GM19025 (cell line): ENCODE results near the gene SLC38A10.

Experiments used
- ATAC-seq: cut with Tn5 transposase; IDR thresholded peaks from one replicate; pipeline ENCODE4 v1.9.1; 2021; ENCODE audit warnings: mild to moderate bottlenecking, low read depth, moderate library complexity; ENCODE audit not compliant: unreplicated experiment

SLC38A10 gene

GRCh38 chr17:81260641-81261040 is 34.5 kb downstream of the SLC38A10 start:
- no peak for ATAC-seq

DNA sequence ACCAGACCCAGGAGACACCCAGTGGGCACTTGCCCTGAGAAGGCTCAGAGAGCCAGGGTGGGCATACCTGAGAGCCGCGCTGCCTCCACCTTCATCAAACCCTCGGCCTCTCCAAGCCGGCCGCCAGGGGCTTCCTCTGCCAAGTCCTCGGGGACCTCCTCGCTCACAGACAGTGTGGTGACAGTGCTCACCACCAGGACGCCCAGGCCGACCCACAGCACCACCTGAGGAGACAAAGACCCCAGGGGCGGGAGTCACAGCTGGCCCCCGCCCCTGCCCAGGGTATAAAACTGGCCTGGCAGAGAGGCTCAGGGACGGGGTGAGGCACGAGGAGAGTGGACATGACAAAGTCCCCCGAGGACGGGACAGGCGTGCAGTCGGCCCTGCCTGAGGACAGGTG is 34.9 kb downstream of the SLC38A10 start:
- ATAC-seq = no peak

DNA sequence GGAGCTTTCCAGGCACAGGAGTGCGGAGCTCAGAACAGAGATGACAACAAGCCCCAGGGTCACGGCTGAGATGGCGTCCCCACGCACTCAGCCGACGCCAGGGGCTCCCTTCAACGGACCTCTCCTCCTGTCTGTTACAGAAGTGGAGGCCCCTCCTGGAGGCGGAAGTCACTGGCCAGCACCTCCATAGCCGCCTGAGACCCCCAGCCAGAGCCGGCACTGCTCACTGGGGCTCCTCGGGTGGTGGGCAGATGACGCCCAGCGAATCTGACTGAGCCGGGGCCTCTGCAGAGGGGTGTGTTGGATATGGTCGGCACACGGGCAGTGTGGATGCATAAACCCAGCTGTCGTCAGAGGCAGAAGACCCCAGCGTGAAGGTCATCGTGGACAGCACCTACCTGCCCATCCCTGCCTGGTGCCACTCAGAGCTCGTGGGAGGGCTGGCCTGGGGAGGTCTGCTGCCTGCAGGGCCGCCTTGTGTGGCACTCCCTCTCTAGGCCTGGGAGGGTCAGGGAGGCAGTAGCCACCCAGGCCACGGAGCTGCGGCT is 36.0 kb downstream of the SLC38A10 start:
- no peak for ATAC-seq

GRCh38 chr17:81258292-81258691 is 36.8 kb downstream of the SLC38A10 start:
- no peak for ATAC-seq

DNA sequence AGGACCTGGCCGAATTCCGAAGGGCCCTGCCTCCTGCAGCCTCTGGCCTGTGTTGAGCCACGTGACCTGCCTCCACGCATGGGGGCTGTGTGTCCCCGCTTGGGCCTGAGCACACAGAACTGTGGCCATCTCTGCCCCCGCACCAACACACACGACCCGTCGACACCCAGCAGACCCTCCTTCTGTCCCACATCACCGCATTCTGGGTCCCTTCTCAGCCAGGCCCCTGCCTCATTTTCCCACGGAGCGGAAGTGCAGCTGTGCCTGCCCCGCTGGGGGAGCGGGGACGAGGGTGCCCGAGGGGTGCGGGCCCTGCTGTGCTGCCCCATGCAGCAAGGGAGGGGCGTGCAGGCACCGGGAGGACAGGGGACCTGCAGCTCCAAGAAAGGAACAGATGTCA is 37.6 kb downstream of the SLC38A10 start:
- ATAC-seq = no peak

DNA sequence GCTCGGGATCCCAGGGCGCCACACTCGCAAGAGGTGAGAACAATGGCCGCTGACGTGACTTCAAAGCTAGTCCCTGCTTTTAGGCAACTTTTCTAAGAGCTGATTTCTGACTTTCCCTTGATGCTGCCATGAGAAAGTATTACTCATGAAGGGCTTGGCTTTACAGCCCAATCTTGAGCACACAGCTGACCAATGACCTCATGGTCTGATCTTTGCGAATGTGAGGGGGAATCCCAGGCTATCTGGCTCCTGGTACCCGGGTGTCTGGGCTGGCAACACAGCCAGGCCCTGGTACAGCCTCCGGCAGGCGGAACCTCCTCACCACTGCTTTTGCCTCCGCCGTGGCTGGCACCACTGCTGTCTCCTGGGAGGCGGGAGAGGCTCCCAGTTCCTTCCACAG is 38.5 kb downstream of the SLC38A10 start:
- ATAC-seq = no peak

- no peak for ATAC-seq
Measured at GRCh38 chr17:81254955-81255717, 40.0 kb downstream of the SLC38A10 start.

DNA sequence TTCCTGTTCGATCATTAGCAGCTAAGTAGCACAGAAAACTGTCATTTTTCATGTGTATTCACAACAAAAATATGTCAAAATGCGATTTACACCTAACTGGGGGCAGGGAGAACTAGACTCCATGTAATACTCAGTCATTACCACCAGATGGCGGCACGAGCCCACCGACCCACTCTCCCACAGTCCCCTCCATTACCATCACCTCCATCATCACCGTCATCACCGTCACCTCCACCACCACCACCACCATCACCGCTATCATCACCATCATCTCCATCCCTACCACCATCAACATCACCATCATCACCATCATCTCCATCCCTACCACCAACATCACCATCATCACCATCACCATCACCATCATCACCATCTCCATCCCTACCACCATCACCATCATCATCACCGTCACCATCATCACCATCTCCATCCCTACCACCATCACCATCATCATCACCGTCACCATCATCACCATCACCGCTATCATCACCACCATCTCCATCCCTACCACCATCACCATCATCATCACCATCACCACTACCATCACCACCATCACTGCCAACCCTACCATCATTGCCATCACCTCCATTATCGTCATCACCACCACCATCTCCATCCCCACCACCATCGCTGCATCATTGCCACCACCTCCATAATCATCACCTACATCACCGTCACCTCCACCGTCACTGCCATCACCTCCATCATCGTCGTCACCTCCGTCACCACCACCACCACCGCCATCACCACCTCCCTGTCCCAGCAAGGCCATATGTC is 41.6 kb downstream of the SLC38A10 start:
- no peak for ATAC-seq

DNA sequence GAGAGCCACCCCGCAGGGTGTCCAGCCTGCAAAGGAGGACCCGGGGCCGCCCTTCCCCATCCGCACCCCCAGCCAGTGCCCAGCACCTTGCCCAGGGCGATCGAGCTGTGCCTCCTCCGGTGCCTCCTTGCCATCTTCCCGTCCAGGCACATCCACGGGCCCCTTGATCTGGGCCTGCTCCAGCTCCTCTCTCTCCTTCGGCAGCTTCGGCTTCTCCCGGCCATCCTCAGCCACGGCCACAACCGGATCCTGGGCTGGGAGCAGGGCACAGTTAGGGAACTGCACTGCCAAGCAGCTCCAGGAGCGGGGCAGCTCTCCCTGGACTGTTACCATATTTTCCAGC is 42.1 kb downstream of the SLC38A10 start:
- no peak for ATAC-seq

GRCh38 chr17:81252326-81252986 is 42.7 kb downstream of the SLC38A10 start:
- ATAC-seq = no peak

- no peak for ATAC-seq
Measured at GRCh38 chr17:81251709-81252301, 43.3 kb downstream of the SLC38A10 start.

DNA sequence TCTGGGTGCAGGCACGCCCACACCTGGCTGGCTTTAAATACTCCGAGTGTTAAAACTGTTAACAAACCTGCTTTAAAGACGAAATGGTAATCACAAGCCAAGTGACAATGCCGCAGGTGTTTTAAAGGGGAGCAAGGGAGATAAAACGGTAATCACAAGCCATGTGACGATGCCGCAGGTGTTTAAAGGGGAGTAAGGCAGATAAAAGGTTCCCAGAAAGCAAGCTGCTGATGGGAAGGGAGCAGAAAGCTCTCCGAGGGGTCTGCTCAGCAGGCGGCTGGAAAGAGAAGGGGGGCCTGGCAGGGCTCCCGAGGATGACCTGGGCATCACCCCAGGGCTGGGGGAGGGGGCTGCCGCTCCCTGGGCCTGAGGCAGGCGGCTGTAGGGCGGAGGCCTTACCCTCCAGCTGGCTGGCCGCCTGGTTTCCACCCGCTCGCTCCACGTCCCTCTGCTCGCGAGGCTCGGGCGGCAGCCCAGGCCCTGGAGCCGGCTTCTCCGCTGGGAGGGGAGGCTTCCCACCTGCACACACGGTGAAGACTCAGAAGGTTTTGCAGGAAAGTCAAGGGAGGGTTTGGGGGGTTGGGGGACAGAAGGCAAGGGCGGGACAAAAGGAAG is 43.9 kb downstream of the SLC38A10 start:
- ATAC-seq = no peak

DNA sequence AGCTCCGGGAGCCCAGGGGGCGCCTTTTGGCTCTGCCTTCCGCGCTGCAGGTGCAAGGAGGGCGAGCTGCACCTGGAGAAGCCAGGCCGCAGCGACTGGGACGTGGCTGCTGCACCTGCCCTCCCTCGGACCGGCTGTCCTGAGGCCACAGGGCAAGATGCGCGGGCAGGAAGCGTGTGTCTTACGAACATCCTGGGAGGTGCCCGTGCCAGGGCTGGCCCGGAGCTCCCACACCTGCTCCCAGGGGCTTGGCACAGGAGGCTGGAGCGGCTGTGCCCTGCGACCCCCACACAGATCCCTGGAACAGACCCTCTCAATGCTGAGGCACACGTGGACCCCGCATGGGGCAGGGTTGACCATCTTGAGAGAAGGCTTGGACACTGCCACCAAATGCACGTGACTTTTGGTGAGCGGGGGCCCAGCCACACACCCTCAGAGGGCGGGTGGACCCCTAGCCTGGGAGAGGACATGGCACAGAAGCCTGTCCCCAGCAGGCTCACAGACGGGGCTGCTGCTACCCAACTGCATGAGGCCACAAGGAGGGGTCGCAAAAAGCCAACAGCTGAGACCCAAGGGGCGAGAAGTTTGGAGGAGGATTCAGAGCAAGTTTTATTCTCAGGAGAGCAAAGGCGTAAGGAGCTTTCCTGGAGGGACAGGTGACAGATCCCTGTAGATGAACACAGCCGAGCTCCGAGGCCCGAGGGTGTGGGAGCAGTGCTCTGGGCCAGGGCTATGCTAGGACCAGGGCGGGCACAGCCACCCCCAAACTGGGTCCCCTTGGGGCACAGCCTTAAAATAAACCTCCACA is 44.6 kb downstream of the SLC38A10 start:
- ATAC-seq = no peak

GRCh38 chr17:81249223-81250040 is 45.7 kb downstream of the SLC38A10 start:
- ATAC-seq = no peak

GRCh38 chr17:81248649-81249048 is 46.5 kb downstream of the SLC38A10 start:
- ATAC-seq = no peak

DNA sequence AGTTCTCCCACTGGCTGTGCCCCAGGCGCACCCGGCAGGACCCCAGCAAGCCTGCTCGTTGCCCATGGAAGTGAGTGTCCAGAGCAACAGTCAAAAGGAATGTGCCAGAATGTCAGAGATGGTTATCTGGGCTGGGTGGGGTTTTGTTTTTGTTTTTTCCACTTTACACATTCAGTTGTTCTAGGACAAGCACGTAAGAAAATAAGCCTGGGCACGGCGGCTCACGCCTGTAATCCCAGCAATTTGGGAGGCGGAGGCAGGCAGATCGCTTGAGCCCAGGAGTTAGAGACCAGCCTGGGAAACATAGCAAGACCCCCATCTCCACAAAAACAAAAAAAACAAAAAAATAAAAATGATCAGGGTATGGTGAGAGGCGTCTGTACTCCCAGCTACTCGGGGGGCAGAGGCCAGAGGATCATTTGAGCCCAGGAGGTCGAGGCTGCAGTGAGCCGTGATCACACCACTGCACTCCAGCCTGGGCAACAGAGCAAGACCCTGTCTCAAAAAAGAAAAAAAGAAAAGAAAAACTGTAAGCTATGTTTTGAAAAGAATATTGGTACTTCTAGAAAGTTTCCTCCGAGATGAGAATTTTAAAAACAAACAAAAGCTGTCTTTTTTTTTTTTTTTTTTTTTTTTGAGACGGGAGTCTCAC is 47.6 kb downstream of the SLC38A10 start:
- ATAC-seq = no peak

GRCh38 chr17:81246679-81247338 is 48.3 kb downstream of the SLC38A10 start:
- ATAC-seq = no peak

DNA sequence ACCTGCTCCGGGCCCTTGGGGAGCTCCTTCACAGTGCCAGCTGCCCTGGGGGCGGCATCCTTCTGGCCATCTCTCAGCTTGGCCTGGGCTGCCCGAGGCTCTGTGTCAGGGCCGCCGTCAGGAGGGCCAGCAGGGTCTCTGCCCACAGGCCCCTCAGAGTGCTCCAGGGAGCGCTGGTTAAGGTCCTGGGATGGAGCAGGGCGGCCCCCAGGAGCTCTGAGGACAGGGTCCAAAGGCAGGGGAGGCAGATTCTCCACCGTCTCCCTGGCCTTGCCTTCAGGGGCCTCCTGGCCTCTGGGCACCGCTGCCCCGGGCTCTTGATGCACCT is 48.8 kb downstream of the SLC38A10 start:
- no peak for ATAC-seq
